ENCODE measurements around the gene TMEM9.

GRCh38 chr1:201125019-201125418 is 29.3 kb downstream of the TMEM9 start:
- TF ChIP-seq CTCF (conservative IDR thresholded peaks at IDR 0.05; ENCODE audit: low read depth, low read length) (no peak), EZH2 (IDR thresholded peaks at IDR 0.05; ENCODE audit: borderline replicate concordance, low read depth, low read length, poor library complexity, severe bottlenecking) (no peak)

Measured in A673 (cell line).